ENCODE measurements around the gene NIP7. TPM values are rescaled to one million over a fixed set of nuclear protein-coding genes. Genes with fewer than 3 reads are reported as not detected.

NIP7 gene
- total RNA-seq, 2 donors from 2014 or later, result 5.9 to 6.6 TPM

- TF ChIP-seq CTCF (IDR thresholded peaks at IDR 0.05), result no peak
- H3K4me1 ChIP-seq, result peaks cover 0 to 18% of the 10 kb centered on the region in 2 donors
- no peaks in the 10 kb centered on the region for H3K9me3 ChIP-seq
- no peaks in the 10 kb centered on the region for H3K27me3 ChIP-seq
- no peak overlapping the region for H3K27ac ChIP-seq
- no peak for DNase-seq (ENCODE audit: low spot score)
- peaks cover 51% of the 10 kb centered on the region for H3K36me3 ChIP-seq
- H3K4me3 ChIP-seq, result no peak overlapping the region
Observed at GRCh38 chr16:69315486-69316311, 23.9 kb upstream of the NIP7 start.

GRCh38 chr16:69316595-69317034 is 23.0 kb upstream of the NIP7 start:
- DNase-seq (ENCODE audit: low spot score), result no peak
- Histone ChIP-seq H3K27ac (no peak overlapping the region), H3K36me3 (peaks cover 60% of the 10 kb centered on the region), H3K4me3 (no peak overlapping the region), H3K9me3 (no peaks in the 10 kb centered on the region), H3K27me3 (no peaks in the 10 kb centered on the region), H3K4me1 (peaks cover 0 to 17% of the 10 kb centered on the region in 2 donors)
- no peak for TF ChIP-seq CTCF (IDR thresholded peaks at IDR 0.05)

GRCh38 chr16:69318177-69318910 is 21.2 kb upstream of the NIP7 start:
- Histone ChIP-seq H3K27ac (no peak overlapping the region), H3K4me1 (no peaks in the 10 kb centered on the region)
- no peak for DNase-seq (ENCODE audit: low spot score)

GRCh38 chr16:69318911-69319289 is 20.7 kb upstream of the NIP7 start:
- Histone ChIP-seq H3K27me3 (no peaks in the 10 kb centered on the region), H3K9me3 (no peaks in the 10 kb centered on the region), H3K36me3 (peaks cover 83% of the 10 kb centered on the region), H3K4me3 (no peak overlapping the region), H3K4me1 (peaks cover 0 to 1% of the 10 kb centered on the region in 2 donors), H3K27ac (no peak overlapping the region)
- no peak for DNase-seq (ENCODE audit: low spot score)
- no peak for TF ChIP-seq CTCF (IDR thresholded peaks at IDR 0.05)

More at GRCh38 chr16:69318177-69318910, 21.2 kb upstream of the NIP7 start:
- TF ChIP-seq CTCF (IDR thresholded peaks at IDR 0.05), result no peak
- peaks cover 78% of the 10 kb centered on the region for H3K36me3 ChIP-seq
- no peaks in the 10 kb centered on the region for H3K9me3 ChIP-seq
- no peaks in the 10 kb centered on the region for H3K27me3 ChIP-seq
- H3K4me3 ChIP-seq, result no peak overlapping the region

- no peak for TF ChIP-seq CTCF (IDR thresholded peaks at IDR 0.05)
- H3K9me3 ChIP-seq, result no peaks in the 10 kb centered on the region
- H3K27me3 ChIP-seq, result no peaks in the 10 kb centered on the region
- H3K4me1 ChIP-seq, result peaks cover 0 to 6% of the 10 kb centered on the region in 2 donors
- no peak overlapping the region for H3K4me3 ChIP-seq
- H3K27ac ChIP-seq, result no peak overlapping the region
- H3K36me3 ChIP-seq, result peaks cover 88% of the 10 kb centered on the region
- DNase-seq (ENCODE audit: low spot score), result no peak
Observed at GRCh38 chr16:69319381-69319780, 20.2 kb upstream of the NIP7 start.
